Dedifferentiated amniotic fluid mesenchymal stem cell (primary cell): ENCODE measurements around the gene SPDYE16.
"Not testable (repeated sequence)": the region's sequence is repeated elsewhere in the genome, so short reads cannot be mapped to it uniquely, and the experiment has no call there.

Experiments used
- DNase-seq: peaks from one replicate; pipeline ENCODE4 v3.0.0-alpha.2; 2016; ENCODE audit errors: extremely low spot score

Gene SPDYE16, protein sequence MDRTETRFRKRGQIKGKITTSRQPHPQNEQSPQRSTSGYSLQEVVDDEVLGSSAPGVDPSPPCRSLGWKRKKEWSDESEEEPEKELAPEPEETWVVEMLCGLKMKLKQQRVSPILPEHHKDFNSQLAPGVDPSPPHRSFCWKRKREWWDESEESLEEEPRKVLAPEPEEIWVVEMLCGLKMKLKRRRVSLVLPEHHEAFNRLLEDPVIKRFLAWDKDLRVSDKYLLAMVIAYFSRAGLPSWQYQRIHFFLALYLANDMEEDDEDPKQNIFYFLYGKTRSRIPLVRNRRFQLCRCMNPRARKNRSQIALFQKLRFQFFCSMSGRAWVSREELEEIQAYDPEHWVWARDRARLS

DNA sequence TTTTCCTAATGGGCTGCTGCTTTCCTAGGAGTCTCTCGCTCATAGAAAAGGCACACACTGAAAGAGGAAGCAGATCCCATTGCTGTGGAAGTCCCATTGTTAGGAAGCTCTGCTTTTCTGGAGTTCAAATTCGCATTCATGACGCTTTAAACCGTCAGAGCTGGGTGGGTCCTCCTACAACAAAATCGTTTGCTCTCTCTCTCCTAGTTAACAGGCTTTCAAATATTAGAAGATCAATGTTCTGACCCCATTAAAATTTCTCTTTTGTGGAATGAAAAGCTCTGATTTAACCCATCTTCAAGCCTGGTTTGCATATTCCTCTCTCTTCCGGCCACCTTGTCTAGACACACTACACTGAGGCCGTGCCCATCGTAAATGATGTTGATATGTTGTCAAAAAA lies at the start of gene SPDYE16:
Gene SPDYE16, minus strand, starts transcription at position 101 of the 400 bp plus-strand sequence. CDS start 1,838 bp downstream, outside the sequence.
- not testable (repeated sequence) for DNase-seq

DNA sequence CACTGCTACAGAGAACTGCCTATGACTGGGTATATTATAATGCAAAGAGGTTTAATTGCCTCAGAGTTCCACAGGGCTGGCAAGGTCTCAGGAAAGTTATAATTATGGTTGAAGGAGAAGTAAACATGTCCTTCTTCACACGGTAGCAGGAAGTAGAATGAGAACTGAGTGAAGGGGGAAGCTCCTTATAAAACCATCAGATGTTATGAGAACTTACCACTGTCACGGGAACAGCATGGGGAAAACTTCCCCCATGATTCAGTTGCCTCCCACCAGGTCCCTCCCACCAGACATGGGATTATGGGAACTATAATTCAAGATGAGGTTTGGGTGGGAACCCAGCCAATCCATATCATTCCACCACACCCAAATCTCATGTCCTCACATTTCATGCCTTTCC lies 49.6 kb upstream of the SPDYE16 start:
- not testable (repeated sequence) for DNase-seq

DNA sequence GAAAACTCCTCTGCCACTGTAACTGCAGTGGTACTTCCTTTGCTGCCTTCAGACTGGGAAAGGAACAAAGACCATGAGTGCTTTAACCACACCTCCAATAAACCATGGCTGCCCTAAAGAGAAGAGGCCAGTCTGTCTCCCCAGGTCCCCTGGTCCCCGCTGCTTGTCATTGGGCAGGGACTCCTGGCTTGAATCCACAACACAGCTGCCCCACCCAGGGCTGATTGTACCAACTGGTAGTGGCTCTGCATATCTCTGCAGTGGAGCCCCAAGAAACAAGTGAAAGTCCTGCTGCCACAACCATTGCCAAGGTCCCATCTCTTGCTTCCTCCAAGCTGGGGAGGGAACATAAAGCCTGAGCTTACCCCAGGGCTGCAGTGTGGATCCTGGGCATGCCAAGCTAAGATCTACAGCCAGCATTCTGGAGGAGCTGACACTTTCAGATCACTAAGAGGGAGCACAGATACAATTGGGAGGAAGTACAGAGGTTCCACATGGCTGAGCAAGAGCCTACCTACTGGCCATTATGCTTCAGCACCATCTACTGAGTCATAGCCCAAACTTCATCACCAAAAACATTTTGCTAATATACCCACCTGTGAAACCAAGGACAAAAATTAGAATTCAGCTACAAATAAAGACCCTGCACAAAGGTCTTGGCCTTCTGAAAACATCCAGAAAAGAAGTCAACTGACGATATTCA lies 48.7 kb upstream of the SPDYE16 start:
- DNase-seq = not testable (repeated sequence)

DNA sequence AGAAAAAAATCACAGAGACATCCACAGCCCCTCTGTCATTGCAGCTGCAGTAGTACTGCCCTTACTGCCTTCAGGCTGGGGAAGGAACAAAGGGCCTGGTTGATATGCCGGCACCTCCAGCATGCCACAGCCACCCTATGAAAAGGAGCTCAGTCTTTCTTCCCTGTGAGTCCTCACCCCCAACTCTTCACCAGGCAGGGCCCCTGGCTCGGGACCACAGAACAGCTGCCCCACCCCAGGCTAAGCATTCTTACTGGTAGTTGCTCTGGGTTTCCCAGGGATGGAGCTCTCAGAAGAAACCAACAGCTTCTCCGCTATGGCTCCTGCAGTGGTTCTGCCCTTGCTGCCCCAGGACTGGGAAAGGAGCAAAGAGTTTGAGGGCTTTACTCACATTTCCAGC lies 47.9 kb upstream of the SPDYE16 start:
- not testable (repeated sequence) for DNase-seq

DNA sequence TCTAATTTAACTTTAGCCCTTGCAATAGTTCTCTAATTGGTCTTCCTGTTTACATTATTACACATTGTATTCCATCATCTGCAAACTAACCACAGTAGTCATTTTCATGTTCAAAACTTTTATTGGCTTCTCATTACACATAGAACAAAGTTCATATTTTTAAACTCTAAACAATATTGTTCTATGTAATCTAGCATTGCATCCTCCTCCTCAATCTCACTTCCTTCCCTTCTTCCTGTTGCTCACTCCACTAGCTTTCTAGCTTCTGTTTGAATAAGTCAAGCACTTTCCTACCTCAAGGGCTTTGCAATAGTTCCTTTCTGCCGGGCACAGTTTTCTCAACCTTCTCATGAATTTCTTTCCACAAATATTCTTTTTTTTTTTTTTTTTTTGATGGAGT lies 45.5 kb upstream of the SPDYE16 start:
- not testable (repeated sequence) for DNase-seq

DNA sequence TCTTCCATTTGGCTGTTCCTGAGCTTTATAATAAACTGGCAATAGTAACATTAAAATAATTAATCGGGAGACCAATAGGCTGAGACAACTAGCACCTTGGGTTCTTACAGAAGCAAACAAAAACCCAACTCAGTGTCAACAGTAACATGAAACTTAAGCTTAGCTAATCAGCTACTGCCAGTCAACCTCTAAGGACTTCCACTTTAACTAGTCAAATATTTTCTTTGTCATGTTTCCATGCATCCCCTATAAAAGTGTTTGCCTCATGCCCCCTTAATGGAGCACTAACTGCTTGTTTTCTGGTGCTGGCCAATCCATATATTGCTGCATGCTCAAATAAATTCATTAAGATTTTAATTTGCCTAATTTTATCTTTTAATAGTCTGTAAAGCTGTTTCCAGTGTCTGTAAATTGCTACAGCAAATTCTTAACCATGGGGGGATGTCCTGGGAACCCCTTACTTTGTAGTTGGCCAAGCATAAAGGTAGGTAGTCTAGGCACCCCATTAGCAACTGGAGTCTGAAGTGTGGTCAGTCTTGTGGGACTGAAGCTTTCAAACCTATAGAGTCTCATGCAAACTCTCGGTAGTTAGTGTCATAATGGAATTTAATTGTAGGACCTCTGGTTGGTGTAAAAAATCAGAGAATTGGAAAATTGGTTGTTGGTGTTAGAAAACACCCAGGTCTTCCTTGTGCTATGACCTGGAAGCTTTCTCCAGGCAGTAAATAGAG lies 43.7 kb upstream of the SPDYE16 start:
- DNase-seq = not testable (repeated sequence)

DNA sequence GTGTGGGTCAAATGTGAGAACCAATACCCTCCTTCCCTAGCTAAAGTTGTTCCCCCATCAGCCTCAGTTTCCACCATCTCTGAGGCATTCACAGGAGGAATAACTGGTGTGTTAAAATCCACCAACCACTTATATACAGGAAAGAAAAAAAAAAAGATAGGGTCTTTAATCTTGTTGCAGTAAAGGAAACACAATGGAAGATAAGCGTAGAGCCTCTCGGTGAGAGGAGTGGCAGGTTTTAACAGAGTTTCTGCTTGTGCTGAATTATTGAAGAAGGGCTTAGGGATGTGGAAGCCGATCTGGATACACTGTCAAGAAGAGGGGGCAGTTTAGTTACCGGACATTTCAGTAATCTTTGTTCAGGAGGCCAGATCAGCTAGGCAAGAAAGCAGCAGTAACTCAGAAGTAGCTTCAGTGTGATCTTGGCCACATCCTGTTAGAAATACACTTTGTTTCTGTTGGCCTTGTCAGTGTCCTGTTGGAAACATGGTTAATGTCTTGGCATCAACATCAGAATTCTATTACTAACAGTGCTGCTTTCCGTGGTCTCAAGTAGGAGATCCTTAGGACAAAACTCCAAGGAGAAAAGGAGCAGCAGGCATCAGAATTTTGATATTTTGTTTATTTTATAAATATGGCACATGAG lies 40.7 kb upstream of the SPDYE16 start:
- peak; percentile 20 for DNase-seq

DNA sequence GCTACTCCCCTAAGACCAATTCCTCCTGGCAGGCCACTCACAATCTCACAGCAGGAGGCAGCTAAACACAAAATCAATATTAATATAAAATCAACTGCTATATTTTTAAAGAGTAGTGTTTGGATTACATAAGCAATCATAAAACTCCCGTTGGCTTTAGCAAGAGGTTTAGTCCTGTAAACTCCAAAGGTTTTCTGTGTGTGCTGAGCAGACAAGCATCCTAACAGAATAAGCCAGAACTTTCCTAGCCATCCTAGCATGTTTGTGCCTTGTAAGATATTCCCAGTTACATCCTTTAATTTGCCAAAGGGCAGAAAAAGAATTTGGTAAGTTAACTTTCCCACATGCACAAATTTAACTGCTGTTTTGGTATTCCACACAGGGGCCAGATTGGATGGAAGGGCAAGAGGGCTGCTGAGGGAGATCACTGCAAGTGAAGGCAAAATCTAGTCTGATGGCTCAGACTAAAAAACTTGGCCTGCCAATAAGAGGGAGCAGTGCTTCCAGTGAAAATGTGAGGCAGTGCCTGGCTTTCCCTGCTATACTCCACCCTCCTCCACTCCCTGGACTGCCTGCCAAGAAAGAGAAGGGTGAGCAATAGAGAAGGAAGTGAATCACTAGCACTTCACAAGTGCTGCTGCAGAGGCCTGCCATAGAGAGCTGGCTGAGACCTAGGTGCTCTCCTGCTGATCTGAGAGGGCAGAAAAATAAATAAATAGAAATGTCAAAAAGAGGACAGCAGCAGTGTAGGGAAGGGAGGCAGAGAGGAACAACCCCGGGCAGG lies 39.9 kb upstream of the SPDYE16 start:
- DNase-seq = peak; percentile 83

DNA sequence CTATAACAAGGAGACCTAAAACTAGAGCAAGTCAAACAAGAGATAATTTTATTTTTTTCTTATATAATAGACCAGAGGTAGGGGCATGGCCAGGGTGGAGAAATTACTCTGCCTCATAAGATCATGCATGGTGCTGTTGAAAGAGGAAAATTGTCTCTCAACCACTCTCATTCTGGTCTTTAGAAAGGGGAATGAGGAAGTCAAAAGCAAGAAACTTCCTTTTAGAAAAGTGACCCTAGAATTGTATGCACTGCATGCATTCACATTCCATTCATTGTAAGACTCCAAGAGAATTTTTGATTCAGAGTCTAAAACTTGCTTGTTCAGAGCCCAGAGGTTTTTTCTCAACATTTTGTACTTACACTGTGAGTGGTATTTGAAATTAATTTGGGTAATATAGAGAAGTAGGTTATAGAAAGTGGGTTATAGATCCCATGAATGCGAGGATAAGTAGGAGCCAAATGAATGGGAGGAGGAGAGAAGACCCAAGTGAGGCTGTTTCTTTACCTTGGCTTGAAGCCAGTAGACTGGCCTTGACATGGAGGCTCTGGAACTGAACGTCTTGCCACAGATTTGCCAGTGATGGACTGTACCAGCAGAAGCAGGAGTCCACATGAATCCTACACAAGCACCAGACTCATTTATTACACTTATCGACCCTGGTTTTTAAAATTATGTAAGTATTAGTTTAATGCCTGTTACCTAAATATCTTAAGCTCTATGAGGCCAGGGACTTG lies 33.0 kb upstream of the SPDYE16 start:
- DNase-seq = not testable (repeated sequence)

DNA sequence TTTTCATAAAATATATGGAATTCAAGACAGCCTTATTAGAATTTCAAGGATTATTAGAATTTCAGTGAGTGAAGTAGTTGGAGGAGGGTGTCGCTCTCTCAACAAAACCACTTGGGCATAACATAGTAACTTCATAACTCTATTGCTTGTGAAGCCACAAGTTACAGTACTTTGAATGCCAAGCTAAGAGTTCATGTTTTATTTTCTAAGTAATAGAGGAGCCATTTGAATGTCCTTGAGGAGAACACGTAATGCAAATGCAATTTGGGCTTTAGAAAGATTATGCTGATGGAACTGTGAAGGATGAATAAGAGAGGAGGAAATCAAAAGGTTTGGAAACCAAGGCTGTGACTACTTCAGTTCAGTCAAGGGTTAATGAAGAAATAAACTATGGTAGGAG lies 32.3 kb upstream of the SPDYE16 start:
- not testable (repeated sequence) for DNase-seq

DNA sequence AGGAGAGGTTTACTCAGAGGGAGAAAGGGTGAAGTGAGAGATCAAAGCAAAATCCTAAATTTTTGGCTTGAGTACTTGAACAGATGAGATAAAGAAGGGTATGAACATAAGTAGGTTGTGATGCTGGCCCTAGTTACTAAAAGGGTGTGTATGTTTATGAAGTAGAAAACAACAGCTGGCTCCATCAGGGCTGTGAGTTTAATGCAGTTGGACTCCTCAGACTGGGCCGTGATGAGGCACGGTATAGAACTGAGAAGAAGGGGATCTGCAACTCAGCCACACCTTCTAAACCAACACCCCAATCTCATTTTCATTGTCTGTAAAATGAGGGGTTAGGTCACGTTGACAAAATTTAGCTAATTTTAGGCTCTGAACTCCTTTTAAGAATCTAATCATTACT lies 29.2 kb upstream of the SPDYE16 start:
- DNase-seq = not testable (repeated sequence)

DNA sequence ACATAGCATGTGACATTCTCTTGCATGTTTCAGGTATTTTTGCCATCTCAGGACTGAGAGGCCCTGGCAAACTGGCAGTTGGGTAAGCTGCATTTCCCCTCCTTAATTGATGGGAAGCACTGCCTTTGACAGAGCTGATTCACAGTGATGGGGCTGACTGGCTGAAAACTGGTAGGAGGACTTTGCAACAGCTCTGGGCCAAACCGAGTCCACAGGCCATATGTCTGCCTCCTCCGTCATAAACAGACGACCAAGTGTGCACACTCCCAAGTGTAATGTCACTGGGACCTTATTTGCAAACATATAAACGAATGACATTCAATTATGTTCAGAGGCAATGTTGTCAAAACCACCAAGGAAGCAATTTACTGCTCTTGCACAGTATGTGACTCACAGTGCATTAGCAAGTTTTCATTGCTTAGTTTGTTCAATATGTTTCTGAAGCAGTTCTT lies 27.3 kb upstream of the SPDYE16 start:
- DNase-seq = peak; percentile 14

DNA sequence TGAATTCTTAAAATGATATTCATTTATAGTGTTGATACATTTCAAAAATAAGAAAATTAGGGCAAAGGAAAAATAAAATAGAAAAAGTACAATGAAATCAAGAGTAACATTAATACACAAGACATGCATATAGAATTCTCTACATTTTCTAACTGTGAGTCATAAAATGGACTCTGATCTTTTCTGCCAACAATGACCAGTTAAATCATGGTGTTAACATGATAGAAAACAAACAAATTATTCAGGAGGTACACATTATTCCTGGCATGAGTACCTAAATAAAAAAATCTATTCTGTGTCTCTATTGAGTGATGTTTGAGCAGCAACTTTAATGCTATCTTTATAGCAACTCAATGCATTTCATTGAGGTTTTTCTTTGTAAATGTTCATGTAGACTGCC lies 25.6 kb upstream of the SPDYE16 start:
- peak; percentile 65 for DNase-seq

DNA sequence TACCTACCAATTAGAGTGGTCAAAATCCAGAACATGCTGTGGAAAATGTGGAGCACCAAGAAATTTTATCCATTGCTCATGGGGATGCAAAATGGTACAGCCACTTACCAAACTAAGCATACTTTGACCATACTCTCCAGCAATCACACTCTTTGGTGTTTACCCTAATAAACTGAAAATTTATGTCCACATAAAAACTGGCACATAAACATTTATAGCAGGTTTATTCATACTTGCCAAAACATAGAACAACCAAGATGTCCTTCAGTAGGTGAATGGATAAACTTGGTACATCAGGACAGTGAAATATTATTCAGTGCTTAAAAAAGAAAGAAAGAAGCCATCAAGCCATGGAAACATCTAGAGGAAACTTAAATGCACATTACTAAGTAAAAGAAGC lies 24.7 kb upstream of the SPDYE16 start:
- not testable (repeated sequence) for DNase-seq

DNA sequence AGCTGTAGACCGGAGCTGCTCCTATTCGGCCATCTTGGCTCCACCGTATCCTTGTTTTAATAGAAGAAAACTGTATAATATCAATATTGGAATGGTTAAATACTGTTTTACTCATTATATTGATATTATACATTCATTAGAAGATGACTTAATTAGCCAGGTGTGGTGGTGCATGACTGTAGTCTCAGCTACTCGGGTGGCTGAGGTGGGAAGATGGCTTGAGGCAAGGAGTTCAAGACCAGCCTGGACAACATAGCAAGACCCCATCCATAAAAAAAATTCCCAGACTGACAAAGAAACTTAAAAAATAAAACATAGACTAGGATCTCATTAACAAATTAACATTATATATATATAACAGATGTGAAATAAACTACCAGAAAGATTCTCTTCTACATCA lies 24.2 kb upstream of the SPDYE16 start:
- not testable (repeated sequence) for DNase-seq

DNA sequence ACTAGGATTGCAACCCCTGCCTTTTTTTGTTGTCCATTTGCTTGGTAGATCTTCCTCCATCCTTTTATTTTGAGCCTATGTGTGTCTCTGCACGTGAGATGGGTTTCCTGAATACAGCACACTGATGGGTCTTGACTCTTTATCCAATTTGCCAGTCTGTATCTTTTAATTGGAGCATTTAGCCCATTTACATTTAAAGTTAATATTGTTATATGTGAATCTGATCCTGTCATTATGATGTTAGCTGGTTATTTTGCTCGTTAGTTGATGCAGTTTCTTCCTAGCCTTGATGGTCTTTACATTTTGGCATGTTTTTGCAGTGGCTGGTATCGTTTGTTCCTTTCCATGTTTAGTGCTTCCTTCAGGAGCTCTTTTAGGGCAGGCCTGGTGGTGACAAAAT lies 21.9 kb upstream of the SPDYE16 start:
- not testable (repeated sequence) for DNase-seq

DNA sequence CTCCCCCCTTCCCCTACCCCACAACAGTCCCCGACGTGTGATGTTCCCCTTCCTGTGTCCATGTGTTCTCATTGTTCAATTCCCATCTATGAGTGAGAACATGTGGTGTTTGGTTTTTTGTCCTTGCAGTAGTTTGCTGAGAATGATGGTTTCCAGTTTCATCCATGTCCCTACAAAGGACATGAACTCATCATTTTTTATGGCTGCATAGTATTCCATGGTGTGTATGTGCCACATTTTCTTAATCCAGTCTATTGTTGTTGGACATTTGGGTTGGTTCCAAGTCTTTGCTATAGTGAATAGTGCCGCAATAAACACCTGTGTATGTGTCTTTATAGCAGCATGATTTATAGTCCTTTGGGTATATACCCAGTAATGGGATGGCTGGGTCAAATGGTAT lies 18.2 kb upstream of the SPDYE16 start:
- not testable (repeated sequence) for DNase-seq

DNA sequence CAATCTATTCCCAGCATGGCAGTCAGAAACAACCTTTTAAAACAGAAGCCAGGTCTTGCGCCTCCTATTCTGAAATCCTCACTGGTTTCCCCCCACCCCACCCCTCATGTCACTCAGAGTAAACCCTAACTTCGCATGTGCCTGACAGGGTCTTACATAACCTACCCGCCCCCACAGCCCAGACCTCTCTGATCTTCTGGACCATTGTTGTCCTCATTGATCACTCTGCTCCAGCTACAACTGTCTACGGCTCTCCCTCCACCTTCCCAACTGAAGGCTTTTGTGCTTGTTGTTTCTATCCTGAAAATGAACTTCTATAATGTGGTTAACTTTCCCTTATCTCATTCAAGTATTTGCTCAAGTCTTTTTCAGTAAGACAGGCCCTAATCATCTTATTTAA lies 17.1 kb upstream of the SPDYE16 start:
- not testable (repeated sequence) for DNase-seq

DNA sequence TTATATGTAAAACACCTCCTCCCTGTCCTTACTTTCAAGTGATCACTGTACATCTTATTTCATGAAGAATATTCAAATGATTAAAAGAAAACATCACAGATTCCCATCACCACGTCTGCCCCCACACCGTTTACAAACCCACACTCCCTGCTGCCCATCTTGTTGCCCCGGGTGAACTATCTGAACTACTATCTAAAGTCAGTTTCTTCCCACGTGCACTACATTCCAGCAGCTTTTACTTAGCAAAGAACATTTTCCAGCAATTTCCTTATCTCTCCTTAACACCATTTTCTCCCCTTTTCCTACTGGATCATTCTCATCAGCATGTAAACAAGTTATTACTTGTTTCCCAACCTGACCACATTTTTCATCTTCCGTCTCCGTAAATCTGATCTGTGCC lies 16.6 kb upstream of the SPDYE16 start:
- not testable (repeated sequence) for DNase-seq

DNA sequence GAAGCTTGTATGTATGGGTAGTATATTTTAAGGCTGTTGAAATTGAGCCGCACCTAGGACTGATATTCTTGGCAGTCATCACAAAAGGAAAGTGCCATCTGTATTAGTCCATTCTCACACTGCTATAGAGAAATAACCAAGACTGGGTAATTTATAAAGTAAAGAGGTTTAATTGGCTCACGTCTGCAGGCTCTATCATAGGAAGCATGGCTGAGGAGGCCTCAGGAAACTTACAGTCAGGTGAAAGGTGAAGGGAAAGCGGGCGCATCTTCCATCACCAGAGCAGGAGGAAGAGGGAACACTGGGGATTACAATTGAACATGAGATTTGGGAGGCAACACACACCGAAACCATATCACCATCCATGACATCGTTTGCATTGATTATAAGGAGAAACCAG lies 8.9 kb upstream of the SPDYE16 start:
- not testable (repeated sequence) for DNase-seq
